GM19397 (cell line): ENCODE measurements around the gene HIVEP3.

Experiments
- ATAC-seq: cut with Tn5 transposase; IDR thresholded peaks from one replicate; pipeline ENCODE4 v1.9.1; 2021; ENCODE audit warnings: mild to moderate bottlenecking, moderate library complexity; ENCODE audit not compliant: unreplicated experiment

The HIVEP3 gene

DNA sequence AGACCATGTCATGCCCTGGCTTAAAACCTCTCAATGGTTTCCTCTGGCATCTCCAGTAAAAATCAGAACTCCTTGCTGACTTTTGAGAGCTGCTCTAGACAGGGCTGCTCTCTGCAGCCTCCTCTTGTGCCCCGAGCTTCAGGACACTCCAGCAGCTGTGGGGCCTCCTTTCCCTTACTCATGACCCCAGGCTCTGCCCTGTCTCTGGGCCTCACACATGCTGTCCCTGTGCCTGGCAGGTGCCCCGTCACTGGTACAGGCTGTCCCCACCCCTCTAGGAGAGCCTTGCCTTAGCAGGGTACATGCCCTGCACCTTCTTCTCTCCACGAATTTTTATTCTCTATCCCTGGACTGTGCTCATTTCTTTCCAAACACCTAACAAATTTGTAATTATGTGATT is 43.2 kb downstream of the HIVEP3 start:
- ATAC-seq: no peak

DNA sequence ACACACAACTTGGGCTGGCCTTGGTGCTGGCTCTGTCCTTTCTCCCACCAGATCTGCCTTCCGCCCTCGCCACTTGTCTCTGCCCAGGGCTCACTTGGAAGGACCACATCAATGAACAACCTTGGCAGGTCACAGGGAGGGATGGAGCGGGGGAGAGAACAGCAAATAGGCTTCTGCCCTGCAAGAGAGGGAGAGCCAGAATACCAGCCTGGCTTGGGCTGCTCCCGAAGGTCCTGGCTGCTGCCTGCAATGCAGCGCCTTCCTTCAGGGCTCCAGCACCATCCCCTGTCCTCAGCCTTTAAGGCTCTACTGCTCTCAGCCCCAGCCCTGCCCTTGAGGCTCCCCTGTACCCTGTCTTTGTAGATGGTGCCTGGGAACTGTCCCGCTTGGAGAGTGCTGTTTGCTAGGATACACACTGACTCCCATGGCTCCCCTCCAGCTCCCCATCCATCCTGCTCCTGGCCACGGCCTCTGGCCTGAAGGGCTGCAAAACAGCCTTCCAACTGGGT is 43.8 kb downstream of the HIVEP3 start:
- ATAC-seq: no peak

DNA sequence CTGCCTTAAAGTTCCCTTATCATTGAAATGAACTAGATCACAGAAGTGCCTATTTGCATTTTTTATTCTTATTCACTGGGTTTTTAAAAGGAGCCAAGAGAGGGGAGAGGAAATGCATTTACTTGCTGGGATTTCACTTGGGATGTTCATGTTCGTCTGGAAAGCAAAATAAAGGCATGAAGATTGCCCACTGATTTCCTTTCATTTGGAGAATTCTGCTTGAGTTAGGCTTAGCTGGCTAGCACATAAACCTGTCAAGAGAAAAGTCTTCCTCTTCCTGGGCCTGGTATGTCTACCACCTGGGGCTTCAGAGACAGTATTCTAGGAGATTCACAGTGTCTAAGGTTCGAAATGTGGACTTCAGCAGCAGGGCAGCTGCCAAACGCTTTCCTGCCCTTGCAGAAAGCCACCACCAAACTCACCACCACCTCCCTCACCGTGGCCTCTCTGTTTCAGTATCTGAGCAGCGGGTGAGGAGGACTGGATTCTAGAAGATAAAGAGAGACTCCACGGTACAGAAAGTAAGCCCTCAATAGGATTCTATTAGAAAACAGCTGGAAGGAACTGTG is 44.5 kb downstream of the HIVEP3 start:
- no peak for ATAC-seq

DNA sequence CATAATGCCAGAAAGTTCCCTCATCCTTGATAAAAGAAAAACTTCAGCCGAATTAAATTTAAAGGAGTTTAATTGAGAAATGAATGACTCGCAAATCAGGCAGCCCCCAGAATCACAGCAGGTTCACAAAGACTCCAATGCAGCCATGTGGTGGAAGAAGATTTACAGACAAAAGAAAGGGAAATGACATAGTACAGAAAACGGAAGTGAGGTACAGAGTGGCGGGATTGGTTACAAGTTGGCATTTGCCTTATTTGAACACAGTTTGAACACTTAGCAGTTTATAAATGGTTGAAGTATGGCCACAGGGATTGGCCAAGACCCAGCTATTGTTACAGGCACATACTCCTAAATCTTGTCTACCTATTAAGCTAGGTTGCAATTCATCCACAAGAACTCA is 46.6 kb downstream of the HIVEP3 start:
- no peak for ATAC-seq

DNA sequence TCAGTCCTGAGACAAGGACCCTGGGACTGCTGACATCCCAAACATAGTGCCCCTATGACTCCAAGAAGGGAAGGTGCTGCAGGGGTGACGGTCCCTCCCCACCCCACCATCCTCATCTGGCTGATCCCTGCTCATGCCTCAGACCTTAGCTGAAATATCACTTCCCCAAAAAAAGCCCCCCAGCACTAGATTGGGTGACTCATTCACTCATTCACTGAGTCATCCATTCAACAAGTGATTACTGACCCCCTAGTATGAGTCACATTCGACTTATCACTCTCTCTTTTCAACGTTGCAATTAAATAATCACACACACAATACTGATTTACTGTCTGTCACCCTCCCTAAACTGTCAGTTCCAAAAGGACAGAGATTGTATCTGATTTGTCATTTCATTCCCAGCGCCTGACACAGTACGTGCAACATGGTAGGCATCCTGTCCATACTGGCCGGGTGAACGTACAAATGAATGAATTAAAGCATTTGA is 48.6 kb downstream of the HIVEP3 start:
- ATAC-seq: no peak

DNA sequence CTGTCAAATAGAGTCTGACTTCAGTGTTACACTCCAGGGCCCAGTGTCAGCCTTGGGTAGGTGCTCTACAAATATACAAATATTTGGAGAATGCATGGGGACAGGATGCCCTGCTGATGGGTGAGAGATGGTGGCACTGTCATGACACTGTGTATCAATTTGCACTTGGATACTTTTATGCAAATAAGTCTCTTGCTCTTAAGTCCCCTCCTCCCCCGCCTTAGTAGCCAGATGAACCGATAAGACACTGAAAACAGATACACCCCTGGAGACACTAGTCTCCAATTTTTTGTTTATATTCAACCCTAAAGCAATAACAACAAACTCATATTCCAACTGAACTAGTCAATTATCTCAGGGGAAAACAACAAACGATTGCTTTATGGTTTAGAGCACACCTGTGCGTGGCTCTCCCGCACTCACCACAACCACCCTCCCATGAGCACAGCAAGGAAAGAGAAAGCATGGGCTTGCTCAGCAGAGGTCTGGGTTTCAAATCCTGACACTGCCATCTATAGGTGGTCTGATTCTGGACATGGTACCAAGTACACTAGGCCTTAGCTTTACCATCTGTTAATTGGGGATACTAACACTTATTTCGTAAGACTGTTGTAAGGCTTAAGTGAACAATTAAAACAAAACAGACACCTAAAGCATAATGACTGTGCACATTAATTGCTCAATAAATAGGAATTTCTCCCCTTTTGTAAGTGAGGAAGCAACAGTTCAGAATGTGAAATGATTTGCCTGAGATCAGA is 50.3 kb downstream of the HIVEP3 start:
- ATAC-seq: no peak

DNA sequence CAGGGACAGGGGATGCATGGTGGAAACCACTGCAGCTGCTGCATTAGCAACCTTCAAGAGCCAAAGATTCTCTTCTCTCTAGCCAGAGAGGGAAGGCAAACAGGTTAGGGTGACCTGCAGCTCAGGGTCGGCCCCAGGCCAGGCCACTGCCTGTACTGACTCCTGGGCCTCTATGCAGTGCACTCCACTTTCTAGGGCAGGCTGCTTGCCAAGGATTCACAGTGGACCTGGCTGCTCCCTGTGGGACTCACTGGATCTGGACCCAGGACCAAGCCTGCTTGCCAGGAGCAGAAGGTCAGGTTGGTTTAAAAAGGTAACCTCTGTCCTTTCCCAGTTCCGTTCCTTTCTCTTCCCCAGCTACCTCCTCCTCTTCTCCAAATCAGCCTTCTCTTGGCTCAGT is 52.4 kb downstream of the HIVEP3 start:
- ATAC-seq: no peak

DNA sequence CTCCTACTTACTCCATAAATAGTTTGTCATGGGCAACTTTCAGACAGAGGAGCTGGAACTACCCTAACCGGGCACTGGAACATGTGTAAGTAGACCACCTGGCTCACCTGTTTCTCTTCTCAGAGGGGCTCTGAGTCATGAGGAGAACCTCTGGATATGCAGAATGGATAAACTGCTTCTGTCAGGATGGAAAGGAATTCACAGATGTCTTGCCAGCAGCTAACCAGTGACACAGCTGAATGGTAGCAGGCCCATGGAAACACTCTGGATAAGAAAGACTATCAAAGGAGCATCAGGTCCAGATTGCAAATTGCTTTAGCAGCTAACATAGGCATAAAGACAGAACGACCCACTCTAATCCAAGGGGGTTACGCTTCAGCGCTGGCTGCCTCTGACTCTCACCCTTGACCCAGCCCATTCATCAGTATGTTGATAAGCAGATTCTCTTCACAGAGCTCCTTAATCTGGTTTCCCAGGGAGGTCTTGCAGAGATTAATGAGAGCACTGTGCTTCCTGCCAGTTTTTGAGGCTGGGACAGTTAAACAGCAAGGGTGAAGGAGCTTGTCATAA is 54.2 kb downstream of the HIVEP3 start:
- no peak for ATAC-seq

DNA sequence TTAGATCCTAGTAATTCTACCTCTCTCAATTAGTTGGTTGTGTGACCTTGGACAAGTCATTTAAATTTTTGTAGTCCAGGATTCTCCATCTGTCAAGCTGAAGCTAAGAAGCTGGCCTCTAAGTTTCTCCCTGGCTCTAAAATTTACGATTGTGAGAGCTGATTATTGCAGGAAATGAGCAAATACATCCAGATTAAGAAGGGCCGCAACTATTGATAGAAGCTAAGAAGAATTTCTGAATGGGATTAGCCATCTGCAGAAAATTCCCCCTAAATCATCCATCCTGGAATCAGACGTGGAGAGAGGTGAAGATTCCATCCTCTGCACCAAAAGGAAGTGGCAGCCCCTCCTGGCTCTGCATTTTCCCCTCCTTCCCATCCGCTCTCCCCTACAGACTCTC is 55.0 kb downstream of the HIVEP3 start:
- no peak for ATAC-seq

DNA sequence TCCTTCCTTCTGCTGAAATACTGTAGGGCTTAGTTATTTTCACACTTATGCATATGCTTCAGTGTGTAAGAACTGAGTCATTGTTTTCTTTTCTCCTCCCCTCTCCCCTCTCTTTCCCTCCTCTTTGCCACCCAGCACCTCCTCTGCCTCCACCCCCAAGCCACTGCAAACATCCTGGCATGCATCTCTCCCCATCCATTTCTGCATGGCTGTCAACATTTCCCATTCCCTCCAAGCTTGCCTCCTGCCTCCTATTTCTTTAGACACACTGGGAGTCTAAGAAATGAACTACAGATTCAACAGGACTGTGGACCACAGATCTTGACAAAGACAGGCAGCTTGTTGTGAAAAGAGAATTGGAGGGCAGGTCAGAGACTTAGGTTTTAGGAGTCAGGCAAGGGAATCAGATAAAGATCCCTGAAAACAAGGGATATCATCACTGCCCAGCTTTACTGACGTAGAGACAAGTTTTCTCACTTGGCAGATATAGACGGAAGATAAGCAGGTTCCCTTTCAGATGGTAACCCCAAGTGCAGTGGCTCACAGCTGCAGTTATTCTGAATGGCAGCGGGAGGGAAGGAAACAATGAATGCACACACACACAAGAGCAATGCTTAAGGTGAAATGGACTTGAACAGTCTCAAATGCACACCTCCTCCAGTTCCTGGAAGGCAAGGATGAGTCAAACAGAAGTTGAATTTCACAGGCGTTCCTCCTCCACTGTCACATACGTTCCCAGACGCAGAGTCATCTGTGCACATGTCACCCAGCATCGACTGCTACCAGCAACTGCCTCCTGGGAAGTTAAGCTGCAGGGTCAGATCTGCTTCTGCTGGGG is 56.1 kb downstream of the HIVEP3 start:
- no peak for ATAC-seq

DNA sequence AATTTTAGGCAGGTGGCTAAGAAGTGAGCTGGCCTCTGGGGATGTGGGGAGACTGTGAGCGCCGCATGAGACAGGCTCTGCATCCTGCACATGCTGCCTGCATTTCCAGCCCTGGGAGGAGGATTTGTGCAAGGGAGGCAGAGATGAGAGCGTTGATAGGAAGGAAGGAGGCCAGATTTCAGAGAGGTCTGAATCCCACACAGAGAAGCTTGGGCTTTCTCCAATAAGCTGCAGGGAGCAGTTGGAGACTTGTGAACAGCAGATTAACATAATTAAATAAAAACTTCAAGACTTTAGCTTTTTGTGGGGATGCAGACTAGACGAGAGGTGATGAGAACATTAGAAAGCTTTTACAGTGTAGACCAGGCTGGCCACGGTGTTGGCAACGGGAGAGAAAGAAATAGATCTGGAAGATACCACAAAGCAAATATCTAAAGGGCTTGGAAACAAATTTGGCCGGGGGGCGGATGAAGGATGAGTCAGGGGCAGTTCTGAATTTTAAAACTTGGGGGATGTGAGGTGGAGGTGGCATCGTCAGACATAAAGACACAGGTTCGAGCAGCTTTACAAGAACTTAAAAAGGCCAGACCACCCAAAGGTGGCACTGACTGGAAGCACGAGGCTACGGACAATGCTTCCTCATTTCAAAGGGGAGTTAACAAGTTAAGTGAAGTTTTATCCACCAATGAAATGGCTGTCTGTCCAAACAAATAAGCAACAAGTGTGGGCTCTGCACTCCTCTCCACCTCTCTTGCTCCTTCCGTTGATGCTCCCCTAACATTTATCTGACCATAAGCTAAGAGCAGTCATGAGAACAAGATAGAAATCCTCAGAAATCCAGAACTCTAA is 57.0 kb downstream of the HIVEP3 start:
- no peak for ATAC-seq

DNA sequence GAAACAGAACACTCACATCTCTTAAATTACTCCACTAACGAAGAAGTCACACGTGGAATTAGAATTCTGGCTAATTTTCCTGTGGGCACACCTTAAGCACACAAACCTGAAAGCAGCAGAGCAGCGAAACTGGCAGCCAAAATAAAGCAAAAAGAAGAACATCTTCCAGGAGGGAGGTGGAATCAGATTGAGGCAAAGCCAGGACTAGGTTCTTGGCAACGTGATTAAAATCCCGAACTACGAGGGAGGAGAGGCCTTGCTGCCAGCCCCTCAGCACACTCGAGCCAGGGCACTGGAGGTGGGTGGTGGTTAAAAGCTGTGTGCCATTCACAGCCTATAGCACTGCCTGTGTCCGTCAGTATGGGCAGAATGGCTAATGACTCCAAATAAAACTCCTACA is 58.0 kb downstream of the HIVEP3 start:
- ATAC-seq: no peak

DNA sequence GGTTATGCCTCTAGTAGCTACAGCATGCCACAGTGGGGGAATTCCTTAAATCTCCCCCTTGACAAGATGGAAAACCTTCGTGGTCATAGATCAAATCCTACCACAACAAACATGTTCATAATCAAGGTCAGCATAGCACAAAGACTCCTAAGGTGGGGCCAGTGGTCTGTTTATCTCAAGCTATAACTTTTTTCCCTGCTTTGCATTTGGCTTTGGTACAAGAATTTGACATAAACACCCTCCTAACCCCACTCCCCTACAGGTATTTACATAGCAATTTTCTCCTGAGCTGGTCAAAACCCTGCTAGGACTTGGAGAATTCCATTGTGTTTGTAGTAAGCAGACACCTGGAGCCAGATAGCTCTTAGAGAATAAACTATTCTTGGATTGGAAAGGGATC is 58.5 kb downstream of the HIVEP3 start:
- ATAC-seq: no peak

DNA sequence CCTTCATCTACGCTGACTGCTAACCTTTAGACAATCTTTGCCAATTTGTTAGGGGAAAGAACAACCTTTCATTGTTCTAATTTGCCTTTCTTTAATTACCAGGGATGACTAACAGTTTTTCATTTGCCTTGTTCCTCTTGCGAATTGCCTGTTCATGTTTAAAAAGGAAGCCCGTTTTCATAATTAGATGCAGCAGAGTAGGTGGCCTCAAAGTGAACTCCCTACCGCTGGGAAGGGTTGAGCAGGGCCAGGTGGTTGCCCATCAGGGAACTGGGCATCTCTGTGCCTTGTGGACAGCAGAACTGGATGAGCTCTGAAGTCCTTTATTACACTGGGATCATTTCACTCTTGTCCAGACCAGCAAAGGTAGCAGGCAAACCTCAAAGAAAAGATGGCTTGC is 59.0 kb downstream of the HIVEP3 start:
- no peak for ATAC-seq

DNA sequence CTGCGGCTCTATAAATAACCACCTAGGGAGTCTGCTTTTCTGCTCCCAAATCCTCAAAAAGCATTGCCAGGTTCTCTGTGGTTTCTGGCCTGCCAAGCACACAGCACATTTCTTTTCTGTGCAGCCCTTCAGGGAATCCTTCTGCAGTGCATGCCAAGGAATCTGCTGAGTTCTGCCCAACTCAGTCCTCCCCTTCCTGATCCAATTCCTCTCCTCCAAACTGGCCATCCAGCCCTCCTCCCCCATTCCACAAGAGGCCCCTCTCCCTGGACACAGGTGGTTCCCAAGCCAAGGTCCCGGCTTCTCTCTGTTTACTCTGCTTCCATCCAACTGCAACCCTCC is 61.8 kb downstream of the HIVEP3 start:
- no peak for ATAC-seq

DNA sequence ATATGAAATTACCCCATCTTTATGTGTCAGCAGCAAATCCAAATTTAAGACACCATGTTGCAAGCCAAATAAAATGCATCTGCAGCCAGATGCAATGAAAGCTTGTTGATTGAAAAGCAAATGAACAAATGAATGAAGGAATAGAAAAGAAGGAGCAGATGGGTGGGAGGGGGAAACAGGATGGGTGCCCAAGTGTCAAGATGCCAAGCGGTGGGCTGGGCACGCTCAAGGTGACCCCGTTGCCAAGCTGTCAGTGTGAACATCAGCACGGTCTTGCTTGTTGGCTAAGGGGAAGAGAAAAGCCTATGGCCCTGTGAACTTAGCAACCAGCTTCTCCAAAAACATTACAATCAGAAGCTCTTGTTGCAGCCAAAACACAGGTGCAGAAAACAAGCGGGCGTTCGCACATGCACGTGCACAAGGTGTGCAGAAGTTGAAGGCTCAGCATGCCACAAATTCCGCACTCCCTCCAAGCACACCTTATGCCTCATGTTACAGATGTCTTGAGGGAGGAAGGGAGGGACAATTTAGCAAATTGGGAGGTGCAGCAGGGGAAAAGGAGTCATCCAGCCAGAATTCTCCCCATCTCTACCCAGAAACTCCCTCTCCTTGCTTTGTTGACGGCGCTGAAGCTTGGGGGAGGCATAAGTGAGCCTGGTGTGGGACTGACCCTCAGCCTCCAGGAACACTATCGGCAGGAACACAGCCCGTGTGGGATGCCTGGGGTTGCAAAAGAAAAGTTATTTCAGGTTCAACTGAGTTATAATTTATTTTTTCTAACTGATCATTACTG is 62.4 kb downstream of the HIVEP3 start:
- no peak for ATAC-seq

DNA sequence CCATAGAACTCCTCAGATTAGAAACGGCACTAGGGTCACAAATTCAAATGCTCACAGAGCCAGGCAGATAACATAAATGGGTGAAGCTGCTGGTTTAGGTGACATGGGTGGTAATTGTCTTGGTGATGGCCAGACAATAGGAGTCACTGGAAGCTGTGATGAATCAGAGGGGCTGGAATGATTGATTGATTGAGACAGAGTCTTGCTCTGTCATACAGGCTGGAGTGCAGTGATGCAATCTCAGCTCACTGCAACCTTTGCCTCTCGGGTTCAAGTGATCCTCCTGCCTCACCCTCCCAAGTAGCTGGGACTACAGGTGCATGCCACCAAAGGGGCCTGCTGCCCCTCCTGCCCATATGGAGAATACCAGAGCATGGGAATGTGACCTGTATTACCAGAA is 63.0 kb downstream of the HIVEP3 start:
- no peak for ATAC-seq

DNA sequence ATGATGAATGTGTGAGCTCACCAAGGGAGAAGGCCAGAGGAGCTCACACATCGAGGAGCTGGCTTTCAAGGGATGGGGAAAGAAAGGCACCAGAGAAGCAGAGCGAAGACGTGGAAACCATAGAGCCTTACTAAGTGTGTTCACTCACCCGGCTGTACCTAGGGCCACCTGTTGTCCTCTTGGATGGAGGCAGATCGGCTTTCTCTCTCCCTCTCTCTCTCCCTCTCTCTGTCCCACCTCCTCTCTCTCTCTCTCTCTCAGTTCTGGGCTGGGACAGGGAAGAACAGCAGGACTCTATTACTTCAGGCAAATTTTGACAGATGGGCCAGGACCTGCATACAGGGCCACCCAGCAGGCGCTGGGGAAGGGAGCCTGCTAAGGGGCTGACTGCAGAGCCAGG is 64.8 kb downstream of the HIVEP3 start:
- no peak for ATAC-seq

DNA sequence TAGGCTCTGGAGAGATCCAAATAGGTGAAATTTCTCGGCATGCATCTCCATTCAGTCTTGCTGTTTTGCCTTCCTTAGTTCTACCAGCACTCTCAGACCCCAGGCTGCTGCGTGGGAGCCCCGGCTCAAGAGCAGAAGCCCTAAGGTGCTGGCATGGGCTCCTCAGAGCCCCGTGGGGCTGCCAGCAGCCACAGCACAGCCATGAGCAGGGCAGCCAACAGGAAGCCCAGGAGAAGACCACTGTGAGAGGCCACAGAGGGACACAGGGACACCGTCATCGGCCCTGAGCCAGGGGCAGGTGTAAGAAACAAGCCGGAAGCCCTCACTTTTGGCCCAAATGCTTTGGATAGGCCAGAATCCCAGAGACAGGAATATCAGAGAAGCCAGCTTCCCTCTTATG is 66.6 kb downstream of the HIVEP3 start:
- ATAC-seq: no peak

DNA sequence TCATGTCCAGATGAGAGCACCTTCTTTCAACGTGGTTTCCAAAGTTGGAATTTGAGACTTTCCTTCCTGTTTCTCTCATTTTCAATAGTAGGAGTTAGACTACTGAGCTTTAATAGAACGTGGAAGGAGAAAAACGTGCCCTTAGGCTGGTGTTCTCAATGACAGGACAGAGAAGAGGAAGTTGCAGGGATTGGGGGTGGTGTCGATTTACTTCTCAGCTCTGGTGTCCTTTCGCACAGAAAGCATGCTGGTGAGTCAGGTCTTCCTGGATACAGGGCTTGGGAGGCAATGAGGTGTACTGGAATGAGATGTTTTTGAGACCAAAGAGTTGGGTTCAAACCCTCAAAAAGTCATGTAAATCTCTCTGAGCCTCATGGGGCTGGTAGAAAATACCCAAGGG is 67.1 kb downstream of the HIVEP3 start:
- ATAC-seq: no peak
